SU-DHL-6 (cell line): ENCODE results near the gene MCRIP2.

ENCODE experiments used
- H2AFZ ChIP-seq: fragments of 200-600 bp; sonication (generic); 2 replicates; pipeline ENCODE4 v1.6.1; 2014; ENCODE audit warnings: low read depth, mild to moderate bottlenecking, moderate library complexity, mixed read lengths, antibody characterized with exemption, low read length; ENCODE audit not compliant: severe bottlenecking
- H3F3A ChIP-seq: fragments of 200-600 bp; shearing (Covaris generic); 2 replicates; pipeline ENCODE4 v1.6.0; 2016; ENCODE audit warnings: antibody characterized with exemption, mild to moderate bottlenecking; ENCODE audit not compliant: insufficient read depth
- H3K27ac ChIP-seq: fragments of 200-600 bp; sonication (generic); 2 replicates; pipeline ENCODE4 v1.5.1; 2016; ENCODE audit warnings: low read depth, mild to moderate bottlenecking, low read length, moderate library complexity, mixed read lengths
- H3K27me3 ChIP-seq: fragments of 200-600 bp; sonication (generic), shearing (Covaris generic); 2 replicates; pipeline ENCODE4 v1.6.0; 2014; ENCODE audit warnings: mild to moderate bottlenecking, low read length
- H3K36me3 ChIP-seq: fragments of 200-600 bp; sonication (generic); 2 replicates; pipeline ENCODE4 v1.6.1; 2014; ENCODE audit warnings: mild to moderate bottlenecking, low read length, mixed read lengths
- H3K4me2 ChIP-seq: fragments of 300-600, 200-600 bp; shearing (Covaris generic), sonication (generic); 2 replicates; pipeline ENCODE4 v1.6.0; 2014; ENCODE audit warnings: low read length, low read depth, mild to moderate bottlenecking; ENCODE audit not compliant: poor library complexity, severe bottlenecking
- H3K4me3 ChIP-seq: fragments of 200-600 bp; sonication (generic); 2 replicates; pipeline ENCODE4 v1.5.1; 2014; ENCODE audit warnings: antibody characterized with exemption, low read length, mild to moderate bottlenecking, mixed read lengths; ENCODE audit not compliant: insufficient read depth, poor library complexity, severe bottlenecking
- H3K79me2 ChIP-seq: fragments of 200-600 bp; sonication (generic); 2 replicates; pipeline ENCODE4 v1.6.1; 2014; ENCODE audit warnings: mild to moderate bottlenecking, low read length, moderate library complexity; ENCODE audit not compliant: insufficient read depth
- H3K9ac ChIP-seq: fragments of 200-600 bp; sonication (generic); 2 replicates; pipeline ENCODE4 v1.7.0; 2014; ENCODE audit warnings: mild to moderate bottlenecking, low read length
- H3K9me2 ChIP-seq: fragments of 200-600 bp; sonication (generic); replicated peaks from 2 replicates; pipeline ENCODE4 v1.6.1; 2014; ENCODE audit warnings: low read length; ENCODE audit not compliant: insufficient read depth
- H3K9me3 ChIP-seq: fragments of 200-600 bp; sonication (generic); 2 replicates; pipeline ENCODE4 v1.6.1; 2014; ENCODE audit warnings: low read length, mixed read lengths; ENCODE audit not compliant: insufficient read depth
- H4K20me1 ChIP-seq: fragments of 200-600 bp; sonication (generic); 2 replicates; pipeline ENCODE4 v1.6.1; 2014; ENCODE audit warnings: low read depth, mild to moderate bottlenecking, antibody characterized with exemption, low read length, moderate library complexity, mixed read lengths
- EZH2phosphoT487 ChIP-seq: fragments of 200-600 bp; sonication (generic), shearing (Covaris generic); conservative IDR thresholded peaks from 2 replicates; pipeline ENCODE4 v1.6.1; 2018; ENCODE audit warnings: mild to moderate bottlenecking, antibody characterized with exemption, low read length, moderate library complexity, mixed read lengths
- TF ChIP-seq, protein P1 (sequence below): fragments of 200-600 bp; sonication (generic); IDR thresholded peaks from one replicate; pipeline ENCODE4 v1.5.1; 2017; ENCODE audit warnings: antibody characterized with exemption, mild to moderate bottlenecking, low read length, moderate library complexity; ENCODE audit not compliant: insufficient read depth, poor library complexity, severe bottlenecking

MCRIP2 gene

DNA sequence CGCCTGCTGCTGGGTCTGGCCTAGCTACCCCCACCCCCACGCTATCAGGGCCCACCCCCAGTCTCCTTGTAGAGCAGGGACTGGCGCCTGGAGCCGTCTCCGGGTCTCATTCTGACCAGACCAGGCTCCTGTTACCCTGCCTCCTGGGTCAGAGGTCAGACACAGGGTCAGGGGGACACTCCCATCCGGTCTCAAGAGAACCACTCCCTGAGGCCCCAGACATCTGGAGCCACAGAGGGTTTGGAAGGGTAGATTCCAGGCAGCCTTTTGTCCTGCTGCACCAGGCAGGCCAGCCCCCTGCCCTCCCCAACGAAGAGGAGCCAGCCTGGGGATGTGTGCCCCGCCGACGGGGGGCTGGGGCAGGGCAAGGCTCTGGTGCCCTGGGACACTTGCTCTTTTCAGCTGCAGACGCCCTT lies 11.8 kb upstream of the MCRIP2 start:
- Histone ChIP-seq H3K36me3 (no peaks in the 10 kb centered on the region), H3K4me3 (no peak overlapping the region), H3K9ac (no peak overlapping the region), H3K9me2 (no peaks in the 10 kb centered on the region), H3K79me2 (no peaks in the 10 kb centered on the region), H3F3A (no peaks in the 10 kb centered on the region), H2AFZ (no peak overlapping the region), H3K4me2 (no peak overlapping the region), H3K27ac (no peak overlapping the region), H3K27me3 (no peaks in the 10 kb centered on the region), H4K20me1 (no peaks in the 10 kb centered on the region), H3K9me3 (no peaks in the 10 kb centered on the region)
- TF ChIP-seq, protein P1, sequence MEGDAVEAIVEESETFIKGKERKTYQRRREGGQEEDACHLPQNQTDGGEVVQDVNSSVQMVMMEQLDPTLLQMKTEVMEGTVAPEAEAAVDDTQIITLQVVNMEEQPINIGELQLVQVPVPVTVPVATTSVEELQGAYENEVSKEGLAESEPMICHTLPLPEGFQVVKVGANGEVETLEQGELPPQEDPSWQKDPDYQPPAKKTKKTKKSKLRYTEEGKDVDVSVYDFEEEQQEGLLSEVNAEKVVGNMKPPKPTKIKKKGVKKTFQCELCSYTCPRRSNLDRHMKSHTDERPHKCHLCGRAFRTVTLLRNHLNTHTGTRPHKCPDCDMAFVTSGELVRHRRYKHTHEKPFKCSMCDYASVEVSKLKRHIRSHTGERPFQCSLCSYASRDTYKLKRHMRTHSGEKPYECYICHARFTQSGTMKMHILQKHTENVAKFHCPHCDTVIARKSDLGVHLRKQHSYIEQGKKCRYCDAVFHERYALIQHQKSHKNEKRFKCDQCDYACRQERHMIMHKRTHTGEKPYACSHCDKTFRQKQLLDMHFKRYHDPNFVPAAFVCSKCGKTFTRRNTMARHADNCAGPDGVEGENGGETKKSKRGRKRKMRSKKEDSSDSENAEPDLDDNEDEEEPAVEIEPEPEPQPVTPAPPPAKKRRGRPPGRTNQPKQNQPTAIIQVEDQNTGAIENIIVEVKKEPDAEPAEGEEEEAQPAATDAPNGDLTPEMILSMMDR = no peak
- TF ChIP-seq EZH2phosphoT487 = no peak

DNA sequence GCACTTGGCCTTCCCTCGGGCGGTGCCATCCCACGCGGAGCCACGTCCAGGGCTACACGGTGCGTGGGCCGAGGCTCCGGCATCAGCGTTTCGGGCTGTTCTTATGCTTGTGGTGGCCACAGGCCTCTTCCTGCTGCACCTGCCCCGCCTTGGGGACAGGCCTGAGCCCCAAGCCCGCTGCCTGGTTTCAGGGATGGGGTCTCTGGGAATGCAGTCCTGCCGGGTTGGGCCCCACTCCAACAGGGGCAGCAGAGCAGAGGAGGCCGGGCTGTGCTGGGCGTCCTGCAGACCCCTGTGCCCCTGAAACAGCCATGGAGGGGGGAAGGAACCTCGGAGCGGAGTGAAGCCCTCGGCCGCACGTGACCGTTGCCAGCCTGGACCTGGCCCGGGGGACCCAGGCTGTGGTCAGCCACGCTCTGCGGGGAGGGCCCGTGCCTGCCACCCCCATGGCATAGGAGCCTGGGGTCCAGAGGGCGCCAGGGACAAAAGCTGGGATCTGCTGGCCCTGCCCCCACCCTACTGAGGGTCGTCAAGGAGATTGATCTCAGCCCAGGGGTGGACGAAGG lies 11.3 kb upstream of the MCRIP2 start:
- H4K20me1 ChIP-seq = no peaks in the 10 kb centered on the region
- H3K9me3 ChIP-seq = no peaks in the 10 kb centered on the region
- H2AFZ ChIP-seq = no peak overlapping the region
- H3K27ac ChIP-seq = no peak overlapping the region
- H3K9ac ChIP-seq = no peak overlapping the region
- H3K4me3 ChIP-seq = no peak overlapping the region
- H3K79me2 ChIP-seq = no peaks in the 10 kb centered on the region
- H3K36me3 ChIP-seq = no peaks in the 10 kb centered on the region
- no peaks in the 10 kb centered on the region for H3K9me2 ChIP-seq
- TF ChIP-seq EZH2phosphoT487 = no peak
- TF ChIP-seq, protein P1 = no peak
- no peak overlapping the region for H3K4me2 ChIP-seq
- H3K27me3 ChIP-seq = no peaks in the 10 kb centered on the region
- H3F3A ChIP-seq = no peaks in the 10 kb centered on the region

DNA sequence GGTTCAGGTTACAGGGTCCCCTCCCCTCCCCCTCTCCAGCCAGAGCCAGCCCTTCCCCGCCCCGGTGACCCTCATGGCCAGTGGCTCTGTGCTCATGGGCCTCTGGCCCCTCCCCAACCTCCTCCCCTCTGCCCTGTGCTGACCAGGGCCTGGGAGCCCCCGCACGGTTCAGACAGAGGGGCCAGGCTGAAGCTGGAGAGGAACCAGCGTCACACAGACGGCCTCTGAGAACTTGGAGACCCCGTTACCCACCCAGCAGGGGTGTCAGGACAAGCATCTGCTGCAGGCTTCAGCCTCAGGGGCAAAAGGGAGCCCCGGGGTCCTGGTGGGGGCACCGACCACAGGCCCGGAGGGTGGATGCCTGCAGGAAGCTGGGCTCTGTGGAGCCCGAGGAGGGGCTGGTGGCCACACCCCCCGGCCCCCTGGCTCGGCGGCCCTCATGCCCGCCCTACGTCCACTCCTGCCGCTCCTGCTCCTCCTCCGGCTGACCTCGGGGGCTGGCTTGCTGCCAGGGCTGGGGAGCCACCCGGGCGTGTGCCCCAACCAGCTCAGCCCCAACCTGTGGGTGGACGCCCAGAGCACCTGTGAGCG lies 10.7 kb upstream of the MCRIP2 start, which contains the start of gene WFIKKN1:
Gene WFIKKN1 (plus strand): TSS at position 171 of the 591 bp plus-strand sequence. CDS start 269 bp downstream, at position 440.
- no peak within 1 kb of the TSS for H3K27ac ChIP-seq

More for the DNA sequence above, 10.7 kb upstream of the MCRIP2 start, which contains the start of gene WFIKKN1:
- Histone ChIP-seq H3K79me2 (no peaks in the 10 kb centered on the region), H3F3A (no peaks in the 10 kb centered on the region), H3K9me3 (no peaks in the 10 kb centered on the region), H4K20me1 (no peaks in the 10 kb centered on the region), H3K4me3 (no peak within 1 kb of the TSS), H3K4me2 (no peak within 1 kb of the TSS), H3K9me2 (no peaks in the 10 kb centered on the region), H3K36me3 (no peaks in the 10 kb centered on the region), H2AFZ (no peak within 1 kb of the TSS), H3K27me3 (no peaks in the 10 kb centered on the region), H3K9ac (no peak within 1 kb of the TSS)
- TF ChIP-seq EZH2phosphoT487 = no peak
- TF ChIP-seq, protein P1 = no peak
